Activated CD4-positive, alpha-beta T cell treated with anti-CD3 and anti-CD28 coated beads, Interleukin-2, Interleukin-6, amounts not matched to agents 100 ng/mL and 50 ng/mL, durations not matched to agents 16 hours and 8 hours (primary cell): ENCODE results near the gene TTC39C.

Source experiments
- DNase-seq: peaks from one replicate; pipeline ENCODE4 v3.0.0-alpha.2; 2020

Gene TTC39C

DNA sequence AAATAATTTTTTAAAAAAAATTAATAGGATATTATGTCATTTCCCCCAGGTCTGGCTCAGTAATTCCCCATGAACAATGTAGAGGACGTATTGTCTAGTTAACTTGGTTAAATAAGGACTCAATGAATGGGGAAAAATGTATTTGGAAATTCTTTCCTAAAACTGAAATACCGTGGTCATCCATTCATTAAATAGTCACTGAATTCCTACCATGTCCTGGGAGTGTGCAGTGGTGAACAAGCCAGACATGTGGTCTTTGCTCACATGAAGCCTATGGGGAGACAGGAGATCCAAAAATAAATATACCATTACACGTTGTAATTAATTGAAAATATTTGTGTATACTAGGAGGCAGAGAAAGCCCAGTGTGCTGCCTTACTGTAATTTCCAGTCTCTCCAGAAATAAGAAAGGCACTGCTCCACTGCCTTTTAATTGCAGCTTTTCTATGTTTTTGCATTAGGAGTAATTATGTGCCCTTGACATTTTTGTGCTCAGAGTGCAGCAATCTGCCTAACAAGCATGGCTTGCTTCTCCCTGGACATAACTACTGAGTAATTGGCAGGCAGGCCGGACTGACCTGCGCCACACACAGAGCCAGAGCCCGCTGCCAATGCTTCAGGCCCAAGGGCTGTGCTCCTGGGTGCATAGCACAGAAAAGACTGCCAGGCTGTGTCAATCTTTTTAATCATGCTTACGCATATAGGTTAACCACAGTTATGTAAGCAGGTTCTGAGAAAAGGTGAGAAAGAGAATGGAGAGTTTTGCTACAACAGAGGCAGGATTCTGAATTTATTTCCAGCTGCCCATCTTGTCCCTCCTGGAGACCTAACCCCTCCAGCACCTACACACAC, 22.2 kb upstream of the TTC39C start:
- peak; percentile 75 for DNase-seq

DNA sequence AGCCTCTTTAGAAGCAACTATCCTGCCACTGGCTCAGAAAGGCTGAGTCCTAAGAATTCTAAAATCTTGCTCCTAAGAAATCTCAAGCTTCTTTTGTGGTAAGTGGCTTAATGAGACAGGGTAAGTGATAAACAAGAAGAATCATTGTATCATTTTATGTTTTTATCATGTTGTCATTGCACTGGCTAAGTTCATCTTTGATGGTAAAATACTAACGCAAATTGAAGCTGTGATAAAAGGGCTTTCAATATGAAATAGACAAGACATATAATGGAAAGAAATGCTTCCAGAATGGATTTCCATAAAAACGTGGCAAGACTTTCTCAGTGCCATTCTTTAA, 21.6 kb upstream of the TTC39C start:
- no peak for DNase-seq

DNA sequence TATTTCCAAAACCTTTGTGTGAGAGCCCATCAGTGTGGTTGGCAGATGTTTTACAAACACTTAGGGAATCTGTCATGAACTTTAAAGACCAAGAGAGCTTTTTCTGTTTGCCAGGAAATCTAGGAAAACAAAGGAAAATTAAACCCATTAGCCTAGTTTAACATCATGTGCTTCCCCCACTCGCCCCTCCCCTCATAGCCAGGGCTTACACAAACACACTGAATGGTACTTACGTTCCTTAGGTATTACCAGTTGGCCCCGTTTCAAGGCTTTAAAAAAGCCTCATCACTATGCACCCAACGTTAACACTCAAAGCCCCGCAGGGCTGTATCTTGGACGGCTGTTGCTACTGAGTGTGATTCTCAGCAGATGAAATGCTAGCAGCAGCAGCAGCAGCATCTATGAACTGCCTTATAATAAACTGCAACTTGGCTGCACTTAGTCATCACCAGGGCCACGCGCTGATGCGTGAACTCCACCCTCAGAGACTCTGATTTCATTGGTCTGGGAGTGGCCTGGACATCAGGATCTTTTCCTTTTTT, 20.1 kb upstream of the TTC39C start:
- no peak for DNase-seq

DNA sequence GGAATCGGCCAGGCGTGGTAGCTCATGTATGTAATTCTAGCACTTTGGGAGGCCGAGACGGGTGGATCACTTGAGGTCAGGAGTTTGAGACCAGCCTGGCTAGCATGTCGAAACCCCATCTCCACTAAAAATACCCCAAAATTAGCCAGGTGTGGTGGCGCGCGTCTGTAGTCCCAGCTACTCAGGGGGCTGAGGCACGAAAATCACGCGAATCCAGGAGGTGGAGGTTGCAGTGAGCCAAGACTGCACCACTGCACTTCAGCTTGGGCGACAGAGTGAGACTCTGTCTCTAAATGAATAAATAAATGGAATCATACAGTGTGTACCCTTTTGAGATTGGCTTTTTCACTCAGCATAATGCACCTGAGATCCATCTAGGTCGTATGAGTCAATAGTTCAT, 19.4 kb upstream of the TTC39C start:
- DNase-seq: no peak

DNA sequence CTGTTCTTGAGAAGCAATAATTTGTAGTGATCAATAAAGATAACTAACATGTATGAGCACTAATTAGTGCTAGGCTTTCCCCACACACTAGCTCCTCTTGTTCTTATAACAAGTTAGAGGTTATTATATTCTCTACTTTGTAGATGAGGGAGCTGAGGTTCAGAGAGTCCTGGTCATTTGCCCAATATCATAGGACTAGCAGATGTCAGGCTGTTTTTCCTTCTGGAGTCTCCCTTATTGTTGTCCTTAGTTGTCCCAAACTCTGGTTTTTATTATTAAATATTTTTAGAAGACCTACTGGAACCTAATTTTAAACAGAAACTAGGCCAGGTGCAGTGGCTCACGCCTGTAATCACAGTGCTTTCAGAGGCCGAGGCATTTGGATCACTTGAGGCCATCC, 16.5 kb upstream of the TTC39C start:
- DNase-seq: no peak

DNA sequence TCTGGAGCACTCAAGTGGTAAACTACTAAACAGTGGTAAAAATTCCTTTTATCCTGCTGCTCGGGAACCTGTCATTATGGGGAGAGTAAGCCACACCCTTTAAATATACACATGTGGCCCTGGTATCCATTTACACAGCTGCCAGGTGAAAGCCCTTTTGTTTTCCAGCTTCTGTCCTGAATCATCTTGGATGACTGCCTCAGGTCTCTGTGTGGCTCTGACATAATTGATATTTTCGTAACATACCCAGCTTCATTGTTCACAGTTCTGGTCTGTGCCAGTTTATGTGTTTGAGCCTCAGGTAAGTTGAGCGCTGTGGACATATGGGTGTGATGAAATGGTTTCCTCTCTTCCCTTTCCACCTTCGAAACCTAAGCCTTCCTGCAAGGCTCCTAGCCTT, 15.7 kb upstream of the TTC39C start:
- no peak for DNase-seq

DNA sequence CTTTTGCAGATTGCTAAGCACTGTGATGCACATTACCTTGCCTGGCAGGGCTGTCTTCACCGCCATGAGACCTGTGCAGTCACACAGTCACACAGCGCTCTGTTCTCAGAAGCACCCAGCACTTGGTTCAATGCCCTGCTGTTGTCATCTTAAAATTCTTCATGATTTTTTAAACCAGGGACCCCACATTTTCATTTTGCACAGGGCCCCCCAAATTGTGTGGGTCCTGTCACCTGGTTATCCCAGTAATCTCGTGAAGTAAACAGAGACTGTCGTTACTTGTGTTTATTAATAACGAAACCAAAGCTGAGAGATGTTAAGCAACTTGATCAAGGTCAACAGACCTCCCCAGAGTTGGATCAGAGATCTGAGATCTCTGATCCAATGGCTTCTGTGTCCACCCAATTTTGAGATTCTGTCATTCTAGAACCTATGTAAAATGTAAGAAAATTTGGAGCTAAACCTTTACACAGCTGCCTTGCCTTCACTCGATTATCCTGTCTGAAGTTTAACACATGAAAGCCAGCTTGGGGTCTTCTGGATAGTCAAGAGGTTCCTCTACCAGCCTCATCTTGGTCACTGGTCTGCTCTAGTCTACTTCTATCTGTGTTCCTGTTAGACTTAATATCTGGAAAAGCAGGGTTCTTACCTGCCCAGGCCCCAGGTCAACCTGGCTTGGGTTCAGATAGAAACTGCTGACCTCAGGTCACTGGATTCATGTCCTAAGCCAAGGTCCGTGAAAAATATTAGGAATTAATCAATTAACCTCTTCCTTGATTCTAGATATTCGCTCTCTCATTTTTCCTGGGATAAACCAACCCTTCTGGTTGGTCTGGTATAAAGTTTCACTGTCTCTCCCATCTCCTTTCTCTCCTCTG, 13.7 kb upstream of the TTC39C start:
- peak; percentile 67 for DNase-seq

DNA sequence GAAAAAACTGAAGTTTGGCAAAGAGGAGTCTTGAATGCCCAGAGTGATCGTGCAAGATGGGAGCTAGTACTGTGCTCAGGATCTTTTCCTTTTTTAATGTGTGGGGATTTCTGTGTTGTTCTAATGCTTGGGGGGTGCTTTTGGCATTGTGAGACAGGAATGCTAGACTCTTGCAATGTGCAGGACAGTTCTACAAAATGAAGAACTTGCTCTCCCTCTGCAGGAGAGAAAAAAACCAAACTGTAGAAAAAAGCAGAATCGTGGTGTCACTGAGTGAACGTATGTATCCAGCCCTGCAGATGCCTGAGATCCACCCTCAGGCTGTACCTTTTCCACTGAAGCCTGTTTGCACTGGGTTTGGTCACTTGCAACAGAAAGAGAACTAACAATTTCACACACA, 12.1 kb upstream of the TTC39C start:
- DNase-seq: no peak

DNA sequence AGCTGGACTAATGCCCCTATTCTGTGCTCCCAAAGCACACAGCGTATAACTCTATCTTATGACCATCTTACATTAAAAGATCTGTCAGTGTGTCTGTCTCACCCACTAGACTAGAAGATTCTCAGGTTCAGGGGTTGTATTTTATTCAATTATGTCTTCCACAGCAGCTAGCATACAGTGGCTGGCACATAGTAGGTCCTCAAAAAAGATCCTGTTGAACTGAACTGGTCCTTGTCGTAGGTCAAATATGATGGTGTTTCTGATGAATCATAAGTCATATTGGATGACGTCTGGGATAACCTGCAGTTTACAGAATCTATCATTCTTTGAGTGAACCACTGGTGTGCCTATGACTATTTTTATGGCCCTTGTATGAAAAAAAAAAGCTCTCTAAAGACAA, 11.3 kb upstream of the TTC39C start:
- no peak for DNase-seq

DNA sequence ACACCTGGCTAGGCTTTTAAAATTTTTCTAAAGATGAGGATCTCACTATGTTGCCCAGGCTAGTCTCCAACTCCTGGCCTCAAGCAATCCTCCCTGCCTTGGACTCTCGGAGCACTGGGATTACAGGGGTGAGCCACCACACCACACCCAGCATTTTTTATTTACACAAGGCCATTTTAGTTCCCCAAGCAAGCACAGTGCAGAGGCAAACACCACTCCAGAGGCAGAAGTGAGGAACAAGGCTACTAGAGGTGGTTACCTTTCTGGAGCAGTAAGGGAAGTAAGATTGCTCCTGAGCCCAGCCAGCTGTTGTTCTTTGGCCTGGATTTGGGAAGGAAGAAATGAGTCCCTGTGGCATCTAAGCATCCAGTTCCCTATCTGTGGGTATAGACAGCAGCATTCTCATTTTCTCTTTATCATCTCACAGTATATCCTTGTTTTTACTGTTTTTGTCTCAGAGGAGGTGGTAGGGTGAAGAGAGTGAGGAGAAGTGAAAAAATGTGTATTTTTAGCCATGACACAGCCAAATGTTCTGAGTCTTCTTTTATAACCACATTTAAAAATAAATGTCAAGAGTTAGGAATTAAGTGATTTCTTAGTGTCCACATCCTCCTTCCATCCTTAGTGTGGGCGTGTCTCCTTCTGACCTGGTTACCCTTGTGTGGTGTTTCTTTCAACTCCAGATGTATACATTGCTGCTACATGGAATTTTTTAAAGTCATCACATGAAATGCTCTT, 10.5 kb upstream of the TTC39C start:
- DNase-seq: no peak

DNA sequence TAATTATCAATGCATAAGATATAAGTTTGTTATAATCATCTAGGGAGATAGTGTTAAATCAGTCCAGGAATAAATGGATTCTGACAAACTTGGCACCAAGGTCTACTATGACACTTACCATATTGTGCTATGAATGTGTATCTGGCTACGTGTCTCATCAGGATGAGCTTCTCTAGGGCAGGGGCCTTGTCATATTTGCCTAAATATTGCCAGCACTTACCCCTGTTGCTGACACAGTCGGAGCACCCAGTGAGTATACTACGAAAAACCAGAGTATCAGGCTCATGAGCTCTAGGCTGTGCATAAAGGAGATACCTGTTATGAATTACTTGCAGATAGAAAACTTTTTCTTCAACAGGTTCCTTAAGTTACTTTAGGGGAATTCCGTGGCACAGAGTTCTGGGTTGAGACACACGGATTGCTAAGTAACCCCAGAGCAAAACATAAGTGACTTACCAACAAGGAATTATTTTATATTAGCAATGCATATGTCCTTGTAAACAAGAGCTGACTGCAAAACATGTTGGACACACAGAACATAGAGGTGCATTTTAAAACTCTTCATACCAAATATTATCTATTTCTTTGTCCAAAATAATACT, 7.7 kb upstream of the TTC39C start:
- no peak for DNase-seq

DNA sequence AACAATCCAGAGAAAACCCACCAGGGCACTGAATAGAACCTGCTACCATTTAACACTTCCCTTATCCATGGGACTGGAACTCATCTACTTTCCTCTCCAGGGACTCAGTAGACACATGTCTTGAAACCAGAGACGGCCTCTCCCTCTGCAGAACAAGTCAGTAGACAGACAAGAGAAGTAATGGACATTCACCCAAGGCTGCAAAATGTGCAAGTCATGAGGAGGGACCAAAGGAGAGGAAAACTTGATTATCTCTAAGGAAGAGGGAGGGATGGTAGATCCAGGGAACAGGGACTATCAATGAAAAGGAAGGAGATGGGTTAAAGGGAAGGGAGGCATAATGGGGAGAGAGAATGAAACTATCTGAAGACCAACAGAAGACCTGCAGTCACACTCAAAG, 5.3 kb upstream of the TTC39C start:
- no peak for DNase-seq

DNA sequence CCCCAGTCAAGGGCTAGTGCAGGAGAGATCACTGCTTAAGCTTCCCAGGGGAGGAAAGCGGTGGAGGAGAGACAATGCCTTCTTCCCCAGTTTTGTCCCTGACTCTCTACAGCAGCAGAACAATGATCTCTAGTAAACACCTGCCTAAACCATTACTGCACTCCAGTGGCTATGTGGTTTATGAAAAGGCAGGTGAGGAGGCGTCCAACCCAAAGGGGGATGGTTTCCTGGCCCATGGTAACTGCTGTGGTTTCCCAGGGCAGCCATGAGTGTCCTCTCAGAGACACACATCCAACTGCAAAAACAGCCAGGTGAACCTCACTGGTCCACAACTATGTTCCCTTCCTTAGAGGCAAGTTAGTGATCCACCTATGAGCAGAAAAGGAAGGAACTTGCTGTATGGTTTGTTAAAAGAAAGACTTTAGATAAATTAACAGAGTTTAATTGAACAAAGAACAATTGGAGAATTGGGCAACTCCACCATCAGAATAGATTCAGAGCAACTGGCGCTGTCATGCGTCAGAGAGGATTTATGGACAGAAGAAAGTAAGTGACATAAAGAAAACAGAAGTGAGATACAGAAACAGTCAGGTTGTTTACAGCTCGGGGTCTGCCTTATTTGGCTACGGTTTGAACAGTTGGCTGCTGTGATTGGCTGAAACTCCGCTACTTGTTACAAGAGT, 4.8 kb upstream of the TTC39C start:
- no peak for DNase-seq

DNA sequence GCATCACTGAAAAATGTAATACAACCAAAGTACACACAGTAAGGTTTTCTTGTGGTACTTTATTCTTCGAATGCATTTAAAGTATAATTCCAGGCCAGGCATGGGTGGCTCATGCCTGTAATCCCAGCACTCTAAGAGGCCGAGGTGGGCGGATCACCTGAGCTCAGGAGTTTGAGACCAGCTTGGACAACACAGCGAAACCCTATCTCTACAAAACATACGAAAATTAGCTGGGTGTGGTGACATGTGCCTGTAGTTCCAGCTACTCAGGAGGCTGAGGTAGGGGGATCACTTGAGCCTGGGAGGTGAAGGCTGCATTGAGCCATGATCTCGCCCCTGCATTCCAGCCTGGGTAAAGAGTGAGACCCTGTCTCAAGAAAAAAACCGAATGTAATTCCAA, 3.9 kb upstream of the TTC39C start:
- DNase-seq: no peak

DNA sequence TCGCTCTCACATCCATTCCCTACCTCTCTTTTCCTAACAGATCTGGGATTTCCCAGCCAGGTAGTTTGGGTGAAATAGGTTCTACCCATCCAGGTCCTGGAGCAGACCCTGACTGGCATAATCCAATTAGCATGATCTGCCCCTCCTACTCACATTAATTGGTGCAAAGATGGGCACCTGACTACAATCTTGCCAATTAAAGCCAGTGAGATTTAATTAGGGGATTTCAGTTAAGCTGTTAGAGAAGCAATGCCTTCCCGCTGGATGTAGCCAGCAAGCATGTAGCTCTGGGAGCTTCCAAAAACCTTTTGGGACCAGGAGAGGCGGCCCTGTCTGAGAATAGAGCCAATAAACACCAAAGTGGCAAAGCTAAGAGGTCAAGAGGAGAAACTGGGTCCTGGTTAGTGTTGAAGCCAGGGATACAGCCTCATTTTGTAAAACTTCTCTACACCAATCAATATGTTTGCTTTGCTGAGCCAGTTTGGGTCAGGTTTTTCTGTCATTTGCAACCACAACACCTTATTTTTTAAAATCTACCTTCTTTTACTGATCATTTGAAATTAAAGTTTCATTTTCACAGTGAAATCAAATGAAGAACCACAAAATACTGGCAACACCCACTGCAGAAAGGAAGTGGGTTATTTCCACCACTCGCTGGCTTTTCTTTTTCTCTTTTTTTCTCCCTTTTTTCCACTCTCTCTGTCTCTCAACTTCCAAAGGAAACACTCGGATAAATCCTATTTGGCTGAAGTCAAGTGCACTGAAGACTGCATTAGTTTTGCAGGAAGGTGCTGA, 3.2 kb upstream of the TTC39C start:
- DNase-seq: peak; percentile 63

DNA sequence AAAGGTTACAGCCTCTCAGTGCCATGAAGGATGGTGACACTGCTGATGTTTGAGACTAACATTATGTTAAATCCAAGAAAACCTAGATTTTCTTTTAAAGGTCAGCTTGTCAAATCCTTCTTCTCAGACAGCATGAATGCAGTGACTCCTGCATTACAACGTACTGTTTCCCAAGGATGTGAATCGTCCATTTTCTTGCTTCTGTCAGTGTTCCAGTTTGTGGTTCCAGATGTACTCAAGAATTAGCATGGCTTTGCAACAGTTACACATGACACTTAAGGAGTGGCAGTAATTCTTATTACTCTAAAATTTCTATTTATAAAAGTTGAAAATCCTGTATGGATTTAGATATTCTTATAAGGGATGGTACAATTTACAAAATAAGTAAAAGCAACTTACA, 1.5 kb upstream of the TTC39C start:
- DNase-seq: no peak

DNA sequence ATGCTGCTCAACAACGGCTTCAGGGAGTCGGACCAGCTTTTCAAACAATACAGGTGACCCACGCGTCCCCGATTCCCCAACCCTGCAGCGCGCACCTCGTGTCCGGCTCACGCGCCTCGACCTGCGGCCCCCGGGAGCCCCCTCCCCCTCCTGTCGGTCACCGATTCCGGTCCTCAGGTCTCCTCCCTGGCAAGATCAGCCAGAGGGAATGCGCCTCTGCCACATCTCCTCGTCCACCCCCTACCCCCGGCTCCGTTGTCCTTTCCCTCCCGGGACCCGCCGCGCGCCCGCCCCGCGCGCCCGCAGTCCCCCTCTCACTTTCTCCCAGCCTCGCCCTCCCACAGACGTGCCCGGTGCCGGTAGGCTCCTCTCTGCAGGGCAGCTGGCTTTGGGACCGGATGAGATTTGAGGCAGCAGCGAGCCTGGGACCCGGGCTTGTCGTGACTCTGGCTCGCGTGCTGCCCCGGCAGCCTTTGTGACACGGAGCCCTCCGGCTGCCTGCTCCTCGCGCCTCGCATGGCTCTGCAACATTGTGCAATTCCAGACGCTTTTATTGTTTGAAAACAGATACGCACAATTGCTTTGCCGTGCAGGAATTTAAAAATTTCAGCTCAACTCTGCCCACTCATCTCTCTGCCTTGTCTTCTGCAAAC, 558 bp downstream of the TTC39C start:
- peak; percentile 69 for DNase-seq

DNA sequence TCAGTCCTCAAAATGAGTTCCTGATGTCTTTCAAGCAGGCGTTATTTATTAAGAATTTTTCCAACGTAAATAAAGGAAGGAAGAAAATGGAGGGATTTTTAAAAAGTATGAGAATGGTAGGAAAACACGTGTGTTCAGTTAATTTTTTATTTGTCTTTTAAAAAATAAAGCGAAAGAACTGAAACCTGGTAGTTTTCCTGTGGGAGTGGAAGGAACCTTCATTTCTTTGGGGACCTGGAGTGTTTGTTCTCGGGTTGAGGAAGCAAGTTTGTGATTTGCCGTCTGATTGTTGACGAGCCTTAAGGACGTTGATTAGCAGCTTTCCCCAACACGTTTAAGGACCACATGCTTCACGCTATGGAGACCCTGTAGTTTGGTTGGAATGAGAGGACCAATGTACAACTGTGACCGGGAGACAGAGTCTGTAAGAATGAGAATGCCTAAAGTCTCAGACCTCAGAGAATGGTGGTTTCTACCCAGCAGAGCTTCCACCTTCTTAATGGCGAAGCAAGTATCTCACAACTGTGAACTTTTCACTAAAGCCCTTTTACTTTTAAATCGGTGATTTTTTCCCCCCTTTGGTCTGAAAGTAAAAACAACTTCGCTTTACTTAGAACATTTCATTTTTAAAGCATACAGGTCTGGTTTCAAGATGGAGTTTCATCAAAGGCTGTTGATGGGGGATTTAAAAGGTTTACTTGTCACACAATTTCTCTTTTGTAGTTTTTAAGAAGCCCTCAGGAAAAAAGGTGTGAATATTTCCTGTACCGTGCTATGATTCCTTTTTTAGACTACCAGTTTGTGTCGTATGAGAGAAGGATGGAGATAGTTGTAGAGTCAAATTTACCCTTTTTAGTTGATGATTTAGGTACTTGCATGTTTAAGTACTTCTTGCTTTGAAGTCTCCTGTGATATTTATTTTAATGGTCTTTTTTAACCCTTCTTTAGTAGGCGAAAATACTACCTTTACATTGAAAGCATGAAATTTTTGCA, 1.4 kb downstream of the TTC39C start:
- DNase-seq: no peak

DNA sequence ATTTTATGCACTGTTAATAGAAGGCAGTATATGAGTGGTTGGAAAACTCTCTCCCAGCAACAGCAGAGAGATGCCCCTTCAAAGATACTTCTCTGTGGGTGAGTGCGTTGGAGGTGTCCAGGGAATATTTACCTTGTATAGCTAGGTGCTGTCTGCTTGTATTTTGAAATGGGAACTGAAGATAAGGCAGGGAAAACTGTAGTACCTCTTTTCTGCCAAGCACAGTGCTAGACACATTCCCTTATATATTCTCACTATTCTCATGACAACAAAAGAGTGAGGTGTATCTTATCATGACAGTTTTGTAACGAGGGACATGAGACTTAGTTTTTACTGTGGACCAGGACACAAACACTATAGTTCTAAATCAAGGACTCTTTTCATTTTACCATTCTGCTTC, 2.1 kb downstream of the TTC39C start:
- DNase-seq: no peak
